Neural cell (in vitro differentiated cells): ENCODE measurements around the gene JMJD1C. TPM values are rescaled to one million over a fixed set of nuclear protein-coding genes. Genes with fewer than 3 reads are reported as not detected.
"Not testable (repeated sequence)": the region's sequence is repeated elsewhere in the genome, so short reads cannot be mapped to it uniquely, and the experiment has no call there.

Source experiments
- H2AFZ ChIP-seq: fragments of 200-600, 300-800 bp; sonication (generic), shearing (Covaris generic); 2 replicates; pipeline ENCODE4 v1.6.0; 2014; ENCODE audit warnings: low read depth, mild to moderate bottlenecking, antibody characterized with exemption, low read length, moderate library complexity
- H3F3A ChIP-seq: fragments of 200-600 bp; shearing (Covaris generic); 2 replicates; pipeline ENCODE4 v1.6.1; 2016; ENCODE audit warnings: mild to moderate bottlenecking, moderate library complexity, mixed read lengths, antibody characterized with exemption, low read length; ENCODE audit not compliant: insufficient read depth, poor library complexity, severe bottlenecking
- H3K27ac ChIP-seq: fragments of 200-600, 300-800 bp; sonication (generic), shearing (Covaris generic); 2 replicates; pipeline ENCODE4 v1.5.1; 2014; ENCODE audit warnings: mild to moderate bottlenecking, low read length, moderate library complexity
- H3K27me3 ChIP-seq: fragments of 300-800, 200-600 bp; sonication (generic), shearing (Covaris generic); 2 replicates; pipeline ENCODE4 v1.6.0; 2014; ENCODE audit warnings: mild to moderate bottlenecking, low read depth, low read length, moderate library complexity; ENCODE audit not compliant: insufficient read depth
- H3K36me3 ChIP-seq: fragments of 300-800, 200-600 bp; sonication (generic), shearing (Covaris generic); 2 replicates; pipeline ENCODE4 v1.5.1; 2014; ENCODE audit warnings: mild to moderate bottlenecking, antibody characterized with exemption, low read length, moderate library complexity; ENCODE audit not compliant: insufficient read depth
- H3K4me2 ChIP-seq: fragments of 300-800, 200-600 bp; sonication (generic), shearing (Covaris generic); 2 replicates; pipeline ENCODE4 v1.6.0; 2014; ENCODE audit warnings: mild to moderate bottlenecking, low read length
- H3K4me3 ChIP-seq: fragments of 300-800, 200-600 bp; sonication (generic), shearing (Covaris generic); 2 replicates; pipeline ENCODE4 v1.5.1; 2014; ENCODE audit warnings: mild to moderate bottlenecking, low read length, moderate library complexity
- H3K79me2 ChIP-seq: fragments of 200-600 bp; shearing (Covaris generic); replicated peaks from 2 replicates; pipeline ENCODE4 v1.6.0; 2014; ENCODE audit warnings: mild to moderate bottlenecking, low read length, moderate library complexity; ENCODE audit not compliant: insufficient read depth
- H3K9ac ChIP-seq: fragments of 300-800, 200-600 bp; sonication (generic), shearing (Covaris generic); 2 replicates; pipeline ENCODE4 v1.6.1; 2016; ENCODE audit warnings: mild to moderate bottlenecking, low read length, mixed read lengths
- H3K9me2 ChIP-seq: fragments of 200-600 bp; shearing (Covaris generic); 2 replicates; pipeline ENCODE4 v1.6.1; 2016; ENCODE audit warnings: mild to moderate bottlenecking, low read length, mixed read lengths; ENCODE audit not compliant: insufficient read depth
- H3K9me3 ChIP-seq: fragments of 200-600, 300-800 bp; sonication (generic), shearing (Covaris generic); 2 replicates; pipeline ENCODE4 v1.6.1; 2016; ENCODE audit warnings: mild to moderate bottlenecking, mixed run types, low read length, moderate library complexity, mixed read lengths
- H4K20me1 ChIP-seq: fragments of 200-600 bp; shearing (Covaris generic); 2 replicates; pipeline ENCODE4 v1.6.1; 2016; ENCODE audit warnings: mild to moderate bottlenecking, mixed run types; ENCODE audit not compliant: insufficient read depth
- EP300 ChIP-seq: fragments of 450-650 bp; conservative IDR thresholded peaks from 2 replicates; pipeline ENCODE4 v1.6.1; 2014; ENCODE audit warnings: antibody characterized with exemption, mild to moderate bottlenecking, moderate library complexity; ENCODE audit not compliant: poor library complexity, severe bottlenecking
- EZH2 ChIP-seq: fragments of 200-600, 300-800 bp; shearing (Covaris generic), sonication (generic); IDR thresholded peaks from 2 replicates; pipeline ENCODE4 v1.6.1; 2014; ENCODE audit warnings: antibody characterized with exemption, low read length, borderline replicate concordance, mild to moderate bottlenecking; ENCODE audit not compliant: insufficient read depth, poor library complexity, severe bottlenecking
- MXI1 ChIP-seq: fragments of 450-650 bp; conservative IDR thresholded peaks from 2 replicates; pipeline ENCODE4 v1.6.1; 2014; ENCODE audit warnings: antibody characterized with exemption, mild to moderate bottlenecking; ENCODE audit not compliant: poor library complexity, severe bottlenecking
- POLR2AphosphoS5 ChIP-seq: IDR thresholded peaks from 2 replicates; pipeline ENCODE4 v1.6.1; 2012
- RAD21 ChIP-seq: fragments of 450-650 bp; conservative IDR thresholded peaks from 2 replicates; pipeline ENCODE4 v1.6.1; 2014; ENCODE audit warnings: antibody characterized with exemption, mild to moderate bottlenecking, moderate library complexity
- SMC3 ChIP-seq: fragments of 450-650 bp; conservative IDR thresholded peaks from 2 replicates; pipeline ENCODE4 v1.6.1; 2014; ENCODE audit warnings: antibody characterized with exemption, mild to moderate bottlenecking, moderate library complexity; ENCODE audit not compliant: poor library complexity
- TAF1 ChIP-seq: IDR thresholded peaks from 2 replicates; pipeline ENCODE4 v1.6.1; 2012; ENCODE audit warnings: low read depth
- polyA plus RNA-seq: library from polyadenylated mRNA; depleted of rRNA; stranded (reverse); fragments of >200 nt; gene quantifications from 2 replicates; pipeline ENCODE4 v1.2.3, GENCODE V29; 2014
- TF ChIP-seq, protein P1 (sequence below): IDR thresholded peaks from 2 replicates; pipeline ENCODE4 v1.6.1; 2012; ENCODE audit warnings: borderline replicate concordance
- TF ChIP-seq, protein P2 (sequence below): fragments of 450-650 bp; IDR thresholded peaks from 2 replicates; pipeline ENCODE4 v1.5.1; 2014; ENCODE audit warnings: antibody characterized with exemption, mild to moderate bottlenecking, moderate library complexity; ENCODE audit not compliant: poor library complexity, severe bottlenecking

JMJD1C gene
- polyA plus RNA-seq, 1 donor from 2014 or later, result 108 TPM

DNA sequence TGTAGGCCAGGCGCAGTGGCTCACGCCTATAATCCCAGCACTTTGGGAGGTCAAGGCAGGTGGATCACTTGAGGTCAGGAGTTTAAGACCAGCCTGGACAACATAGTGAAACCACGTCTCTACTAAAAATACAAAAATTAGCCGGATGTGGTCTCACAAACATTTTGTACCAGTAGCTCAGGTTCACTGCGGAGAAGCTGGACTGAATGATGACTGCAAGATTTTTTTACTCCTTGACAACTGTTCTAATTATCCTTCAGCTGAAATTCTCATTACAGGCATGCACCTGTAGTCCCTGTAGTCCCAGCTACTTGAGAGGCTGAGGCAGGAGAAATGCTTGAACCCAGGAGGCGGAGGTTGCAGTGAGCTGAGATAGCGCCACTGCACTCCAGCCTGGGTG lies 126.1 kb downstream of the JMJD1C start:
- not testable (repeated sequence) for H3K27ac ChIP-seq, H4K20me1 ChIP-seq, H3K79me2 ChIP-seq, H2AFZ ChIP-seq, H3K9me2 ChIP-seq, H3F3A ChIP-seq, H3K4me2 ChIP-seq, H3K9me3 ChIP-seq, H3K4me3 ChIP-seq, H3K27me3 ChIP-seq, H3K9ac ChIP-seq, H3K36me3 ChIP-seq

DNA sequence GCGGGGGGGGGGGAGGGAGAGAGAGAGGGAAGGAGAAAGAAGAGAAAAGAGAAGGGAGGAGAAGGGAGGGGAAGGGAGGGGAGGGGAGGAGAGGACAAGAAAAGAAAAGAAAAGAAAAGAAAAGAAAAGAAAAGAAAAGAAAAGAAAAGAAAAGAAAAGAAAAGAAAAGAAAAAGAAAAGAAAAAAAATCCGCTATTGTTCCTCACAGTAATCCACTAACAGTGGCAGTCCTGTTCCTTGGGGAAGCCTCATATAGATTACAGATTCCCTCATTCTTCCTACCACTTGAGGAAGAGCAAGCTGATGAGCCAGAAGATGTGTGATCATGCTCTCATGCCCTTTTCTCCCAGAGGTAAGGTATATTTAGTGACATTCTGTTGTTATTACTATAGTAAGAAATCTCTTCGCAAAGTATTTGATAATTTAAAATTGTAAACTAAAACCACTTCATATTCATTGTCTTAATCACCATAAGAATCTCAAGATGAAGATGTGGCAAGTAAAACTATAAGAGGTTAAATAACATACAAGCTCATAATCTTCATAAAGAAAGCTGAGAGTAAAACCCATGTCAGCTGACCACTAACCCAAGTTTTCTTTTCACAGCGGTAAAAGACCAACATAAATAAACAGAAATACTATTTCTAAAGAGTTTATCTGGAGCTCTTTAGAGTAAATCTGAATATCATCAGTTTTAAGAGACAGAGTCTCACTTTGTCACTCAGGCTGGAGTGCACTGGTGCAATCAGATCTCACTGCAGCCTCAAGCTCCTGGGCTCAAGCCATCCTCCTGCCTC lies 128.1 kb downstream of the JMJD1C start:
- Histone ChIP-seq H3K4me3 (no peak overlapping the region), H3K9me3 (no peaks in the 10 kb centered on the region), H3K9ac (no peak overlapping the region), H3K79me2 (no peaks in the 10 kb centered on the region), H3K4me2 (no peak overlapping the region), H3K9me2 (no peaks in the 10 kb centered on the region), H2AFZ (no peak overlapping the region), H3K27ac (no peak overlapping the region), H4K20me1 (no peaks in the 10 kb centered on the region), H3K27me3 (no peaks in the 10 kb centered on the region), H3K36me3 (no peaks in the 10 kb centered on the region), H3F3A (no peaks in the 10 kb centered on the region)
- TF ChIP-seq, protein P1, sequence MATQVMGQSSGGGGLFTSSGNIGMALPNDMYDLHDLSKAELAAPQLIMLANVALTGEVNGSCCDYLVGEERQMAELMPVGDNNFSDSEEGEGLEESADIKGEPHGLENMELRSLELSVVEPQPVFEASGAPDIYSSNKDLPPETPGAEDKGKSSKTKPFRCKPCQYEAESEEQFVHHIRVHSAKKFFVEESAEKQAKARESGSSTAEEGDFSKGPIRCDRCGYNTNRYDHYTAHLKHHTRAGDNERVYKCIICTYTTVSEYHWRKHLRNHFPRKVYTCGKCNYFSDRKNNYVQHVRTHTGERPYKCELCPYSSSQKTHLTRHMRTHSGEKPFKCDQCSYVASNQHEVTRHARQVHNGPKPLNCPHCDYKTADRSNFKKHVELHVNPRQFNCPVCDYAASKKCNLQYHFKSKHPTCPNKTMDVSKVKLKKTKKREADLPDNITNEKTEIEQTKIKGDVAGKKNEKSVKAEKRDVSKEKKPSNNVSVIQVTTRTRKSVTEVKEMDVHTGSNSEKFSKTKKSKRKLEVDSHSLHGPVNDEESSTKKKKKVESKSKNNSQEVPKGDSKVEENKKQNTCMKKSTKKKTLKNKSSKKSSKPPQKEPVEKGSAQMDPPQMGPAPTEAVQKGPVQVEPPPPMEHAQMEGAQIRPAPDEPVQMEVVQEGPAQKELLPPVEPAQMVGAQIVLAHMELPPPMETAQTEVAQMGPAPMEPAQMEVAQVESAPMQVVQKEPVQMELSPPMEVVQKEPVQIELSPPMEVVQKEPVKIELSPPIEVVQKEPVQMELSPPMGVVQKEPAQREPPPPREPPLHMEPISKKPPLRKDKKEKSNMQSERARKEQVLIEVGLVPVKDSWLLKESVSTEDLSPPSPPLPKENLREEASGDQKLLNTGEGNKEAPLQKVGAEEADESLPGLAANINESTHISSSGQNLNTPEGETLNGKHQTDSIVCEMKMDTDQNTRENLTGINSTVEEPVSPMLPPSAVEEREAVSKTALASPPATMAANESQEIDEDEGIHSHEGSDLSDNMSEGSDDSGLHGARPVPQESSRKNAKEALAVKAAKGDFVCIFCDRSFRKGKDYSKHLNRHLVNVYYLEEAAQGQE, result no peak
- TF ChIP-seq SMC3 (no peak), EZH2 (no peak), POLR2AphosphoS5 (no peak), MXI1 (no peak), TAF1 (no peak), EP300 (no peak), RAD21 (no peak)
- TF ChIP-seq, protein P2, sequence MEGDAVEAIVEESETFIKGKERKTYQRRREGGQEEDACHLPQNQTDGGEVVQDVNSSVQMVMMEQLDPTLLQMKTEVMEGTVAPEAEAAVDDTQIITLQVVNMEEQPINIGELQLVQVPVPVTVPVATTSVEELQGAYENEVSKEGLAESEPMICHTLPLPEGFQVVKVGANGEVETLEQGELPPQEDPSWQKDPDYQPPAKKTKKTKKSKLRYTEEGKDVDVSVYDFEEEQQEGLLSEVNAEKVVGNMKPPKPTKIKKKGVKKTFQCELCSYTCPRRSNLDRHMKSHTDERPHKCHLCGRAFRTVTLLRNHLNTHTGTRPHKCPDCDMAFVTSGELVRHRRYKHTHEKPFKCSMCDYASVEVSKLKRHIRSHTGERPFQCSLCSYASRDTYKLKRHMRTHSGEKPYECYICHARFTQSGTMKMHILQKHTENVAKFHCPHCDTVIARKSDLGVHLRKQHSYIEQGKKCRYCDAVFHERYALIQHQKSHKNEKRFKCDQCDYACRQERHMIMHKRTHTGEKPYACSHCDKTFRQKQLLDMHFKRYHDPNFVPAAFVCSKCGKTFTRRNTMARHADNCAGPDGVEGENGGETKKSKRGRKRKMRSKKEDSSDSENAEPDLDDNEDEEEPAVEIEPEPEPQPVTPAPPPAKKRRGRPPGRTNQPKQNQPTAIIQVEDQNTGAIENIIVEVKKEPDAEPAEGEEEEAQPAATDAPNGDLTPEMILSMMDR, result no peak
